Measurements from ENCODE around the gene U2AF1L4. TPM values are rescaled to one million over a fixed set of nuclear protein-coding genes. Genes with fewer than 3 reads are reported as not detected.

Gene U2AF1L4
- total and polyA plus RNA-seq, 2 donors (not counting 3 experiments of a cell fraction or from before 2014, with no cell fraction given), result 5.6 to 13.5 TPM

DNA sequence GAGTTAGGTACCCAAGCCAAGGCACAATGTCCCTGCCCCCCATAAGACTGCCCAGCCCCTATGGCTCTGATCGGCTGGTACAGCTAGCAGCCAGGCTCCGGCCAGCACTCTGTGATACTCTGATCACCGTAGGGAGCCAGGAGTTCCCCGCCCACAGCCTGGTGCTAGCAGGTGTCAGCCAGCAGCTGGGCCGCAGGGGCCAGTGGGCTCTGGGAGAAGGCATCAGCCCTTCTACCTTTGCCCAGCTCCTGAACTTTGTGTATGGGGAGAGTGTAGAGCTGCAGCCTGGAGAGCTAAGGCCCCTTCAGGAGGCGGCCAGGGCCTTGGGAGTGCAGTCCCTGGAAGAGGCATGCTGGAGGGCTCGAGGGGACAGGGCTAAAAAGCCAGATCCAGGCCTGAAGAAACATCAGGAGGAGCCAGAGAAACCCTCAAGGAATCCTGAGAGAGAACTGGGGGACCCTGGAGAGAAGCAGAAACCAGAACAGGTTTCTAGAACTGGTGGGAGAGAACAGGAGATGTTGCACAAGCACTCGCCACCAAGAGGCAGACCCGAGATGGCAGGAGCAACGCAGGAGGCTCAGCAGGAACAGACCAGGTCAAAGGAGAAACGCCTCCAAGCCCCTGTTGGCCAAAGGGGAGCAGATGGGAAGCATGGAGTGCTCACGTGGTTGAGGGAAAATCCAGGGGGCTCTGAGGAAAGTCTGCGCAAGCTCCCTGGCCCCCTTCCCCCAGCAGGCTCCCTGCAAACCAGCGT lies 30.4 kb downstream of the U2AF1L4 start:
- Histone ChIP-seq H3K9ac (replicated peaks; ENCODE audit: extremely low read depth, insufficient read depth, low read length) (no peak overlapping the region), H3K27me3 (ENCODE audit: control insufficient read depth in 2 of 2, insufficient read depth in 2 of 2, low read length in 2 of 2) (no peaks in the 10 kb centered on the region), H3K4me1 (ENCODE audit: control insufficient read depth, extremely low read depth, insufficient read depth, low read length) (peaks cover 17% of the 10 kb centered on the region), H2AFZ (ENCODE audit: low read depth, low read length) (no peak overlapping the region), H3K9me3 (replicated peaks; ENCODE audit: control insufficient read depth, insufficient read depth, low read length) (no peaks in the 10 kb centered on the region), H3K4me3 (replicated peaks in 1 of 3; ENCODE audit: insufficient read depth in 1 of 3, low read depth in 1 of 3, low read length in 3 of 3) (no peak overlapping the region), H3K9me1 (replicated peaks; ENCODE audit: control insufficient read depth, extremely low read depth, insufficient read depth, low read length) (no peaks in the 10 kb centered on the region), H3K4me2 (ENCODE audit: insufficient read depth, low read length) (no peak overlapping the region), H3K79me2 (ENCODE audit: control insufficient read depth, insufficient read depth, low read length) (peaks cover 17% of the 10 kb centered on the region), H3K36me3 (ENCODE audit: control insufficient read depth in 2 of 2, extremely low read depth in 1 of 2, insufficient read depth in 2 of 2, low read length in 2 of 2) (peaks cover 0 to 2% of the 10 kb centered on the region in 2 experiments), H3K27ac (ENCODE audit: insufficient read depth, low read depth, low read length) (no peak overlapping the region), H4K20me1 (replicated peaks; ENCODE audit: control insufficient read depth, extremely low read depth, insufficient read depth, low read length) (no peaks in the 10 kb centered on the region)
- FAIRE-seq (no peak), DNase-seq (ENCODE audit: low read depth, low spot score) (no peak)
- ChIA-PET CTCF (interaction anchor here (2.2 kb wide), 1 partner anchor 20 kb away, joined by 11 read pairs; no protein-coding TSS in a partner anchor), POLR2A (no interaction called here)
- dilution Hi-C loops (cut with MboI; ENCODE audit: extremely low pct_ligation_motif_present, low sequenced_read_pairs), result no loop called here
- BruUV-seq (replicated peaks), result no TSS peak
- intact Hi-C loops (cut with micrococcal nuclease), result no loop called here
- TF ChIP-seq POLR2AphosphoS5 (IDR thresholded peaks at IDR 0.05; ENCODE audit: insufficient read depth, low read depth, low read length) (no peak), CTCF (IDR thresholded peaks at IDR 0.05; ENCODE audit: extremely low read depth in 1 of 2, insufficient read depth in 1 of 2, low read depth in 1 of 2, low read length in 2 of 2) (no peak), POLR2A (IDR thresholded peaks at IDR 0.05; ENCODE audit: low read depth, low read length) (no peak), FOS (IDR thresholded peaks at IDR 0.05; ENCODE audit: borderline replicate concordance, insufficient read depth, low read length) (no peak), EZH2 (IDR thresholded peaks at IDR 0.05; ENCODE audit: borderline replicate concordance, low read depth, low read length, severe bottlenecking) (no peak), MYC (IDR thresholded peaks at IDR 0.05; ENCODE audit: low read depth, low read length) (no peak), MAX (IDR thresholded peaks at IDR 0.05; ENCODE audit: insufficient read depth, insufficient read length) (no peak), JUN (IDR thresholded peaks at IDR 0.05; ENCODE audit: borderline replicate concordance, insufficient read depth, insufficient read length, low read depth) (no peak)
